ENCODE results near the gene SDK2. TPM values are rescaled to one million over a fixed set of nuclear protein-coding genes. Genes with fewer than 3 reads are reported as not detected.

Gene SDK2
- total and polyA plus RNA-seq, 2 donors = 0.66 to 0.87 TPM

GRCh38 chr17:73632513-73632912, 11.7 kb downstream of the SDK2 start:
- Histone ChIP-seq H3K27me3 (ENCODE audit: control insufficient read depth in 2 of 2, insufficient read depth in 1 of 2, low read length in 1 of 2) (no peaks in the 10 kb centered on the region), H3K36me3 (ENCODE audit: control insufficient read depth in 2 of 2, insufficient read depth in 2 of 2, low read length in 1 of 2) (no peaks in the 10 kb centered on the region), H3K27ac (ENCODE audit: low read depth in 1 of 2, low read length in 1 of 2) (no peak overlapping the region), H3K4me3 (ENCODE audit: low read length in 2 of 2) (no peak overlapping the region), H3K4me1 (ENCODE audit: control insufficient read depth in 2 of 2, insufficient read depth in 2 of 2, low read length in 2 of 2) (no peaks in the 10 kb centered on the region), H3K9me3 (ENCODE audit: control insufficient read depth in 2 of 2, insufficient read depth in 1 of 2, low read length in 1 of 2) (no peaks in the 10 kb centered on the region)
- 95% methylated on average over 2 of the region's 2 CpGs for WGBS
- DNase-seq (ENCODE audit: low read depth in 6 of 9, low spot score in 9 of 9) = no peak

- WGBS = 94% methylated on average over 19 of the region's 19 CpGs
- DNase-seq (ENCODE audit: low read depth in 6 of 9, low spot score in 9 of 9) = no peak
Measured at GRCh38 chr17:73630965-73631595, 13.2 kb downstream of the SDK2 start.

GRCh38 chr17:73630531-73630930, 13.7 kb downstream of the SDK2 start:
- Histone ChIP-seq H3K9me3 (ENCODE audit: control insufficient read depth in 2 of 2, insufficient read depth in 1 of 2, low read length in 1 of 2) (no peaks in the 10 kb centered on the region), H3K4me1 (ENCODE audit: control insufficient read depth in 2 of 2, insufficient read depth in 2 of 2, low read length in 2 of 2) (no peaks in the 10 kb centered on the region), H3K36me3 (ENCODE audit: control insufficient read depth in 2 of 2, insufficient read depth in 2 of 2, low read length in 1 of 2) (no peaks in the 10 kb centered on the region), H3K4me3 (ENCODE audit: low read length in 2 of 2) (no peak overlapping the region), H3K27ac (ENCODE audit: low read depth in 1 of 2, low read length in 1 of 2) (no peak overlapping the region), H3K27me3 (ENCODE audit: control insufficient read depth in 2 of 2, insufficient read depth in 1 of 2, low read length in 1 of 2) (no peaks in the 10 kb centered on the region)
- WGBS = 94% methylated on average over 6 of the region's 6 CpGs
- no peak for DNase-seq (ENCODE audit: low read depth in 6 of 9, low spot score in 9 of 9)

More at GRCh38 chr17:73630965-73631595, 13.2 kb downstream of the SDK2 start:
- Histone ChIP-seq H3K27ac (ENCODE audit: low read depth in 1 of 2, low read length in 1 of 2) (no peak overlapping the region), H3K4me1 (ENCODE audit: control insufficient read depth in 2 of 2, insufficient read depth in 2 of 2, low read length in 2 of 2) (no peaks in the 10 kb centered on the region), H3K4me3 (ENCODE audit: low read length in 2 of 2) (no peak overlapping the region), H3K9me3 (ENCODE audit: control insufficient read depth in 2 of 2, insufficient read depth in 1 of 2, low read length in 1 of 2) (no peaks in the 10 kb centered on the region), H3K36me3 (ENCODE audit: control insufficient read depth in 2 of 2, insufficient read depth in 2 of 2, low read length in 1 of 2) (no peaks in the 10 kb centered on the region), H3K27me3 (ENCODE audit: control insufficient read depth in 2 of 2, insufficient read depth in 1 of 2, low read length in 1 of 2) (no peaks in the 10 kb centered on the region)

DNA sequence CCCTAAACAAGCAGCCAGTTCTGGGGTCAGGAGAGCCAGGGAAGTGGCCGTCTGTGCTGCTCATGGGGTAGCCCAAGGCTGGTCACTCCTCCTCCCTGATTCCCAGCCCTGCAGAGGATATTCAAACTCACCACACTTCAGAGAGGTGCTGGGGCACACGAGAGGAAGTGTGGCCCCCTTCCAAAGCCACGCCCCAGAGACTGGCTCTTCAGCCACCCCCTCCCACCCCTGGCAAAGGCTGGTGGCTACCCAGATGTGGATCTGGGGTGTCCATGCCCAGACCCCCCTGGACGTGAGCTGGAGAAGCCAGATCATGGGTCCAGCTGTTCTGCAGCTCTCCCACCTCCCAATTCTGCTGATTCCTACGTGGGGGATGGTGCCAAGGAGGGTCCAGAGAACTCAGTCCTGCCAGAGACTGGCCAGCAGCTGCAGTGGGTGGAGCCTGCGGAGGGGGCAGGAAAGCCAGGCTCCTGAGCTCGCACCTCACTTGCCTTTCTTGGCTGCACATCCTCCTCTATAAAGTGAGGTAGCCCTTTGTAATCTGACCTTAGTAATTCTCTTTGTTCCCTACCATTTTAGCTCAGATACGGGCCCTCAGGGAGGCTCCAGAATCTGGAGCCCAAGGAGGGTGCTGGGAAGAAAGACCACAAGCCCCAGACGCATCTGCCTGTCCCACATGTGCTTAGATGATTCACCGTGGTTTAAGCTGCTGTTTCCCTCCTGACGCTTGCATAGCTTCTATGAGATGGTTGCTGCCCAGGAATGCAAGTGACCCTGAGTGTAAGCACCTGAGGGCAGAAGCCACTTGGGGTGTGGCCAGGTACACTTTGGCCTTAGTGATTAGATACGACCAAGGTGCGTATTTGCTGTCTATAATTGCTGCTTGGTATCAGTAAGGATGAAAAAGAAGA, 15.3 kb downstream of the SDK2 start:
- Histone ChIP-seq H3K9me3 (ENCODE audit: control insufficient read depth in 2 of 2, insufficient read depth in 1 of 2, low read length in 1 of 2) (no peaks in the 10 kb centered on the region), H3K36me3 (ENCODE audit: control insufficient read depth in 2 of 2, insufficient read depth in 2 of 2, low read length in 1 of 2) (no peaks in the 10 kb centered on the region), H3K4me3 (ENCODE audit: low read length in 2 of 2) (no peak overlapping the region), H3K4me1 (ENCODE audit: control insufficient read depth in 2 of 2, insufficient read depth in 2 of 2, low read length in 2 of 2) (no peaks in the 10 kb centered on the region), H3K27ac (ENCODE audit: low read depth in 1 of 2, low read length in 1 of 2) (no peak overlapping the region), H3K27me3 (ENCODE audit: control insufficient read depth in 2 of 2, insufficient read depth in 1 of 2, low read length in 1 of 2) (no peaks in the 10 kb centered on the region)
- DNase-seq (ENCODE audit: low read depth in 6 of 9, low spot score in 9 of 9) = no peak
- WGBS = 75% methylated on average over 13 of the region's 13 CpGs

- peak overlapping the region; percentile 21 to 26 for H3K27ac ChIP-seq (ENCODE audit: low read depth in 1 of 2, low read length in 1 of 2)
- no peaks in the 10 kb centered on the region for H3K36me3 ChIP-seq (ENCODE audit: control insufficient read depth in 2 of 2, insufficient read depth in 2 of 2, low read length in 1 of 2)
- no peak overlapping the region for H3K4me3 ChIP-seq (ENCODE audit: low read length in 2 of 2)
- DNase-seq (ENCODE audit: low read depth in 6 of 9, low spot score in 9 of 9) = no peak
- no peaks in the 10 kb centered on the region for H3K27me3 ChIP-seq (ENCODE audit: control insufficient read depth in 2 of 2, insufficient read depth in 1 of 2, low read length in 1 of 2)
- WGBS = 96% methylated on average over 12 of the region's 12 CpGs
- H3K4me1 ChIP-seq (ENCODE audit: control insufficient read depth in 2 of 2, insufficient read depth in 2 of 2, low read length in 2 of 2) = peaks cover 0 to 3% of the 10 kb centered on the region in 2 donors
- no peaks in the 10 kb centered on the region for H3K9me3 ChIP-seq (ENCODE audit: control insufficient read depth in 2 of 2, insufficient read depth in 1 of 2, low read length in 1 of 2)
Measured at GRCh38 chr17:73625991-73626673, 18.1 kb downstream of the SDK2 start.

GRCh38 chr17:73625006-73625405, 19.2 kb downstream of the SDK2 start:
- DNase-seq (ENCODE audit: low read depth in 6 of 9, low spot score in 9 of 9) = no peak
- no peaks in the 10 kb centered on the region for H3K36me3 ChIP-seq (ENCODE audit: control insufficient read depth in 2 of 2, insufficient read depth in 2 of 2, low read length in 1 of 2)
- H3K27ac ChIP-seq (ENCODE audit: low read depth in 1 of 2, low read length in 1 of 2) = peak overlapping the region; percentile 19 to 70
- H3K4me3 ChIP-seq (ENCODE audit: low read length in 2 of 2) = no peak overlapping the region
- 92% methylated on average over 7 of the region's 7 CpGs for WGBS
- peaks cover 0 to 3% of the 10 kb centered on the region in 2 donors for H3K4me1 ChIP-seq (ENCODE audit: control insufficient read depth in 2 of 2, insufficient read depth in 2 of 2, low read length in 2 of 2)
- no peaks in the 10 kb centered on the region for H3K9me3 ChIP-seq (ENCODE audit: control insufficient read depth in 2 of 2, insufficient read depth in 1 of 2, low read length in 1 of 2)
- no peaks in the 10 kb centered on the region for H3K27me3 ChIP-seq (ENCODE audit: control insufficient read depth in 2 of 2, insufficient read depth in 1 of 2, low read length in 1 of 2)

DNA sequence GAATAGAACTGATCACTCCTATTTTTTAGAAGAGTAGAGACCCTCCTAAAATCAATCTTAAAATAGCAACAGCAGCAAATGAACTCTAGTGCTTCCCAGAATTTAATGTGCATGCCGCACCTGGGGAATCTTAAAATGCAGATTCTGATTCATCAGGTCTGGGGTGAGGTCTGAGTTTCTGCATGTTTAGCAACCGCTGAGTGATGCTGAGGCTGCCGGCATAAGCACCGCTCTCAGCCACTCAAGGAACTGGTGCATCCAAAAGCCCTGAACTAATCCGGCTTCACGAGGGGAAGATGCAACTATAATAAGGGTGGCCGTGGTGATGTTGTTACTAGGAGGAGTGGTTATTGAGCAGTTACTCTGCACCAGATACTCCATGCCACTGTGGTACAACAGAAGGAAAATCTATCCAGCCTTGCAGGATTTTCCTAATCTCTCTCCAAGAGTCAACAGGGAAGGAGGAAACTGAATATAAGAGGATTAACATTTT, 19.7 kb downstream of the SDK2 start:
- no peak overlapping the region for H3K27ac ChIP-seq (ENCODE audit: low read depth in 1 of 2, low read length in 1 of 2)
- H3K4me1 ChIP-seq (ENCODE audit: control insufficient read depth in 2 of 2, insufficient read depth in 2 of 2, low read length in 2 of 2) = peaks cover 0 to 3% of the 10 kb centered on the region in 2 donors
- no peaks in the 10 kb centered on the region for H3K36me3 ChIP-seq (ENCODE audit: control insufficient read depth in 2 of 2, insufficient read depth in 2 of 2, low read length in 1 of 2)
- no peaks in the 10 kb centered on the region for H3K9me3 ChIP-seq (ENCODE audit: control insufficient read depth in 2 of 2, insufficient read depth in 1 of 2, low read length in 1 of 2)
- WGBS = 98% methylated on average over 7 of the region's 7 CpGs
- no peak for DNase-seq (ENCODE audit: low read depth in 6 of 9, low spot score in 9 of 9)
- H3K4me3 ChIP-seq (ENCODE audit: low read length in 2 of 2) = no peak overlapping the region
- no peaks in the 10 kb centered on the region for H3K27me3 ChIP-seq (ENCODE audit: control insufficient read depth in 2 of 2, insufficient read depth in 1 of 2, low read length in 1 of 2)

DNA sequence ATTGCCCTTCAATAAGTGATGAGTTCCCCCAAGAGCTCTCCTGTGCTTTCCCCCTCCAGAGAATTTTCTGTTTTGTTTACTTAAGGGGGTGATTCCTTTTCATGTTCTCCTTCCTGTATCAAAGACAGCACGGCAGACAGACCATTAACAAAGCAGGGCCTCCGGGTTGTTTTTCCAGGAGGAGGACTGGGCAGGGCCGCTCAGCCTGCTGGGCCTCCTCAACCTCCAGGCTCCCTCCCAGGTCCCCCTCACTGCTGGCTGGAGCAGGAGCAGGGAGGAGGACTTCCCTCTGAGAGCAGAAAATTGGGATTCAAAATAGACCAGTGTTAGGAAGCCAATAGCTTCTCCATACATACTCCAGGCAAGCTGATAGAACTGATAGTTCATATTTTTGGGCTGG, 20.4 kb downstream of the SDK2 start:
- DNase-seq (ENCODE audit: low read depth in 6 of 9, low spot score in 9 of 9) = no peak

GRCh38 chr17:73623247-73623646, 21.0 kb downstream of the SDK2 start:
- 97% methylated on average over 2 of the region's 2 CpGs for WGBS
- Histone ChIP-seq H3K36me3 (ENCODE audit: control insufficient read depth in 2 of 2, insufficient read depth in 2 of 2, low read length in 1 of 2) (no peaks in the 10 kb centered on the region), H3K4me1 (ENCODE audit: control insufficient read depth in 2 of 2, insufficient read depth in 2 of 2, low read length in 2 of 2) (peaks cover 0 to 3% of the 10 kb centered on the region in 2 donors), H3K9me3 (ENCODE audit: control insufficient read depth in 2 of 2, insufficient read depth in 1 of 2, low read length in 1 of 2) (peaks cover 0 to 5% of the 10 kb centered on the region in 2 donors), H3K27ac (ENCODE audit: low read depth in 1 of 2, low read length in 1 of 2) (no peak overlapping the region), H3K4me3 (ENCODE audit: low read length in 2 of 2) (no peak overlapping the region), H3K27me3 (ENCODE audit: control insufficient read depth in 2 of 2, insufficient read depth in 1 of 2, low read length in 1 of 2) (no peaks in the 10 kb centered on the region)
- DNase-seq (ENCODE audit: low read depth in 6 of 9, low spot score in 9 of 9) = no peak

More for the DNA sequence above, 20.4 kb downstream of the SDK2 start:
- H3K27ac ChIP-seq (ENCODE audit: low read depth in 1 of 2, low read length in 1 of 2) = no peak overlapping the region
- peaks cover 0 to 3% of the 10 kb centered on the region in 2 donors for H3K9me3 ChIP-seq (ENCODE audit: control insufficient read depth in 2 of 2, insufficient read depth in 1 of 2, low read length in 1 of 2)
- H3K36me3 ChIP-seq (ENCODE audit: control insufficient read depth in 2 of 2, insufficient read depth in 2 of 2, low read length in 1 of 2) = no peaks in the 10 kb centered on the region
- H3K27me3 ChIP-seq (ENCODE audit: control insufficient read depth in 2 of 2, insufficient read depth in 1 of 2, low read length in 1 of 2) = no peaks in the 10 kb centered on the region
- 80% methylated on average over 3 of the region's 3 CpGs for WGBS
- H3K4me1 ChIP-seq (ENCODE audit: control insufficient read depth in 2 of 2, insufficient read depth in 2 of 2, low read length in 2 of 2) = peaks cover 0 to 3% of the 10 kb centered on the region in 2 donors
- H3K4me3 ChIP-seq (ENCODE audit: low read length in 2 of 2) = no peak overlapping the region
